A549 (cell line): ENCODE data around the gene PARD6A.

Experiments used
- EP300 ChIP-seq, 2 experiments: fragments of >200 bp; sonication (Bioruptor Twin); formaldehyde crosslinking; IDR thresholded peaks; 2 replicates in 1 of 2; 3 replicates in 1 of 2; pipeline ENCODE4 v1.6.1; 2016 to 2017
- FOXS1 ChIP-seq: fragments of 250-450 bp; sonication (Bioruptor Pico); IDR thresholded peaks from 2 replicates; pipeline ENCODE4 v1.5.0; 2020; ENCODE audit warnings: mild to moderate bottlenecking, moderate library complexity
- HDAC2 ChIP-seq: fragments of 200-600 bp; sonication (generic); IDR thresholded peaks from 2 replicates; pipeline ENCODE4 v1.6.1; 2016
- HOXA7 ChIP-seq: fragments of 250-450 bp; sonication (Bioruptor Pico); IDR thresholded peaks from 2 replicates; pipeline ENCODE4 v1.5.0; 2020; ENCODE audit warnings: mild to moderate bottlenecking, moderate library complexity
- JUN ChIP-seq, 2 experiments: fragments of >200 bp; sonication (Bioruptor Twin); formaldehyde crosslinking; IDR thresholded peaks; 2 replicates in 1 of 2; 3 replicates in 1 of 2; pipeline ENCODE4 v1.6.1; 2016 to 2017
- MAZ ChIP-seq: fragments of 150-350 bp; IDR thresholded peaks from 2 replicates; pipeline ENCODE4 v1.6.1; 2014; ENCODE audit warnings: antibody characterized with exemption, low read depth, low read length, borderline replicate concordance
- NPAS2 ChIP-seq: fragments of 250-450 bp; sonication (Bioruptor Pico); IDR thresholded peaks from 2 replicates; pipeline ENCODE4 v1.8.0; 2022; ENCODE audit warnings: mild to moderate bottlenecking, moderate library complexity, borderline replicate concordance
- RCOR1 ChIP-seq: fragments of 150-350 bp; IDR thresholded peaks from 2 replicates; pipeline ENCODE4 v1.6.1; 2014; ENCODE audit warnings: antibody characterized with exemption, low read length, low read depth
- TF ChIP-seq, protein P1 (sequence below): fragments of >200 bp; sonication (Bioruptor Twin); formaldehyde crosslinking; IDR thresholded peaks from 3 replicates; pipeline ENCODE4 v1.5.1; 2016

DNA sequence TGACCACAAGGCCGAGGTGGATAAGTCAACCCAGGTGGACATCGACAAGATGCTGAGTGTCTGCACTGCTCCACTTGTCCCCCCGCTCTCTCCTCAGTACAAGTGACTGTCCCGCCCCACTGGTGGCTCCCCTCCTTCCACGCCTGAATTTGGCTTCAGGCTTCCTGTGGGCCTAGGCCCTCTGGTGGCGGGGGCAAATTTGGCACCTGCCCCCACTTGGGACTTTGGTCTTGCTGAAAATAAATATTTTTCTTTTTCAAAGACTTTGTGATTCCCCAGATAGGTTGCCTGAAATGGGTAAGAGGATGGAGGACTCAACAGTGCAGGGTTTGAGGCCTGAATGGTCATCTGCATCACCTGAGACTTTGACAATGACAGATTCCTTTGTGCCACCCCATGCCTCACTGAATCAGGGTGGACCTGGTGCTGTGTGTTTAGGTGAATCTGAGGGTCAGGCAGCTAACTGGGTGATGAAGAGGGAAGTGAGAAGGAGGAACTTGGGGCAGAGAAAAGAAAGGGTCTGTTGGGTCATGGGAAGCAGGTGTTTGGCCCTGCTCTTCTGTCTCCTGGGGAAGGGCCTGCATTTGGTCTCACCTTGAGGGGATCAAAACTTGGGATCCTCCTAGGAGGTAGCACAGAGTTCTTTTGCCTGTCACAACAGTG, 7.9 kb downstream of the PARD6A start:
- TF ChIP-seq EP300 (IDR thresholded peaks at IDR 0.05) (no peak), HOXA7 (CRISPR knock-in tag) (no peak), HDAC2 (no peak), RCOR1 (no peak), NPAS2 (no peak), JUN (IDR thresholded peaks at IDR 0.05) (no peak), FOXS1 (no peak), MAZ (no peak)
- TF ChIP-seq, protein P1, sequence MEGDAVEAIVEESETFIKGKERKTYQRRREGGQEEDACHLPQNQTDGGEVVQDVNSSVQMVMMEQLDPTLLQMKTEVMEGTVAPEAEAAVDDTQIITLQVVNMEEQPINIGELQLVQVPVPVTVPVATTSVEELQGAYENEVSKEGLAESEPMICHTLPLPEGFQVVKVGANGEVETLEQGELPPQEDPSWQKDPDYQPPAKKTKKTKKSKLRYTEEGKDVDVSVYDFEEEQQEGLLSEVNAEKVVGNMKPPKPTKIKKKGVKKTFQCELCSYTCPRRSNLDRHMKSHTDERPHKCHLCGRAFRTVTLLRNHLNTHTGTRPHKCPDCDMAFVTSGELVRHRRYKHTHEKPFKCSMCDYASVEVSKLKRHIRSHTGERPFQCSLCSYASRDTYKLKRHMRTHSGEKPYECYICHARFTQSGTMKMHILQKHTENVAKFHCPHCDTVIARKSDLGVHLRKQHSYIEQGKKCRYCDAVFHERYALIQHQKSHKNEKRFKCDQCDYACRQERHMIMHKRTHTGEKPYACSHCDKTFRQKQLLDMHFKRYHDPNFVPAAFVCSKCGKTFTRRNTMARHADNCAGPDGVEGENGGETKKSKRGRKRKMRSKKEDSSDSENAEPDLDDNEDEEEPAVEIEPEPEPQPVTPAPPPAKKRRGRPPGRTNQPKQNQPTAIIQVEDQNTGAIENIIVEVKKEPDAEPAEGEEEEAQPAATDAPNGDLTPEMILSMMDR, result no peak
